HepG2 (cell line): ENCODE data around the gene HOXD4. TPM values are rescaled to one million over a fixed set of nuclear protein-coding genes. Genes with fewer than 3 reads are reported as not detected.
A peak's percentile ranks its signal among the peaks of the same experiment; 100 is the strongest.

Experiments used
- ATAC-seq: fragments of 200-7000 bp; cut with Tn5 transposase; 3 replicates; pipeline ENCODE4 v1.9.1; 2020; ENCODE audit warnings: mild to moderate bottlenecking, moderate library complexity
- BruUV-seq: library from RNA; stranded (reverse); fragments of 400-500 nt; replicated peaks from 2 replicates; lab custom pipeline; 2021; lab: Mats Ljungman, UMichigan
- CTCF ChIA-PET: fragments of 300-600 bp; formaldehyde crosslinking; extraction: SDS; loops from one replicate; lab custom pipeline; 2021; ENCODE audit warnings: low total read pairs, inconsistent platforms, low intra/inter-chr PET ratio; lab: Yijun Ruan, JAX
- POLR2A ChIA-PET: fragments of 350-600 bp; sonication (Branson Sonifier 250); formaldehyde crosslinking; loops from one replicate; lab custom pipeline; 2020; ENCODE audit warnings: antibody characterized with exemption, inconsistent platforms; lab: Yijun Ruan, JAX
- DNase-seq: peaks from one replicate; pipeline ENCODE4 v3.0.0-alpha.2; 2015; ENCODE audit warnings: low spot score
- FAIRE-seq: peaks from 3 replicates; lab custom pipeline; 2011; peaks lifted over from hg19 to GRCh38; lab: Jason Lieb, UNC
- H2AFZ ChIP-seq: one replicate; pipeline ENCODE4 v1.6.1; 2011; ENCODE audit warnings: low read length, inconsistent platforms
- H3K27ac ChIP-seq: fragments of 300-600 bp; 3 replicates; pipeline ENCODE4 v1.8.0; 2011; ENCODE audit warnings: mixed run types, mild to moderate bottlenecking, mixed read lengths, low read length, inconsistent platforms; ENCODE audit not compliant: insufficient read depth; ENCODE audit errors: extremely low read length
- H3K27me3 ChIP-seq, 2 experiments: fragments of 200-600 bp in 1 of 2; 2 replicates in 1 of 2; 3 replicates in 1 of 2; pipeline versions ENCODE4 v1.6.0 to v1.8.0; 2011; ENCODE audit warnings: low read length in 2 of 2, mild to moderate bottlenecking in 2 of 2, moderate library complexity in 2 of 2, inconsistent platforms in 1 of 2; ENCODE audit not compliant: insufficient read depth in 2 of 2, control insufficient read depth in 1 of 2
- H3K36me3 ChIP-seq, 2 experiments: fragments of 200-600 bp in 1 of 2; replicated peaks in 1 of 2; 2 replicates in 1 of 2; 3 replicates in 1 of 2; pipeline versions ENCODE4 v1.5.1 to v1.8.0; 2011; ENCODE audit warnings: low read length in 2 of 2, inconsistent platforms in 1 of 2; ENCODE audit not compliant: insufficient read depth in 2 of 2, control insufficient read depth in 1 of 2
- H3K4me1 ChIP-seq: 2 replicates; pipeline ENCODE4 v1.5.1; 2012; ENCODE audit warnings: low read length, inconsistent platforms; ENCODE audit not compliant: insufficient read depth
- H3K4me2 ChIP-seq: 2 replicates; pipeline ENCODE4 v1.6.0; 2011; ENCODE audit warnings: low read depth, low read length, inconsistent platforms
- H3K4me3 ChIP-seq, 3 experiments: fragments of 200-600 bp in 1 of 3; sonication (generic), shearing (Covaris generic) in 1 of 3; replicated peaks in 1 of 3; 2 replicates each; pipeline ENCODE4 v1.5.1; 2011 to 2016; ENCODE audit warnings: low read length in 3 of 3, inconsistent platforms in 2 of 3, low read depth in 2 of 3, mild to moderate bottlenecking in 2 of 3, control low read depth in 1 of 3, mixed read lengths in 1 of 3; ENCODE audit not compliant: insufficient read depth in 1 of 3
- H3K79me2 ChIP-seq: one replicate; pipeline ENCODE4 v1.6.1; 2011; ENCODE audit warnings: low read length, inconsistent platforms; ENCODE audit not compliant: insufficient read depth
- H3K9ac ChIP-seq: 2 replicates; pipeline ENCODE4 v1.6.0; 2011; ENCODE audit warnings: mild to moderate bottlenecking, low read depth, low read length, inconsistent platforms; ENCODE audit not compliant: insufficient read depth
- H3K9me3 ChIP-seq: 2 replicates; pipeline ENCODE4 v1.5.1; 2012; ENCODE audit warnings: mild to moderate bottlenecking, low read length
- H4K20me1 ChIP-seq: 2 replicates; pipeline ENCODE4 v1.6.0; 2011; ENCODE audit warnings: inconsistent platforms, mild to moderate bottlenecking, low read length, moderate library complexity; ENCODE audit not compliant: insufficient read depth
- SRF ChIP-seq: IDR thresholded peaks from 2 replicates; pipeline ENCODE4 v1.6.1; 2011; ENCODE audit warnings: mild to moderate bottlenecking, low read depth, low read length, moderate library complexity
- ZNF460 ChIP-seq: sonication (generic); formaldehyde crosslinking; IDR thresholded peaks from 2 replicates; pipeline ENCODE4 v1.5.1; 2020; ENCODE audit warnings: missing genetic modification reagents, mild to moderate bottlenecking, borderline replicate concordance
- WGBS: methylation state at CpG from one replicate; pipeline ENCODE4 v1.1.6; 2017; ENCODE audit warnings: low lambda C conversion rate; 5-methylcytosine and 5-hydroxymethylcytosine counted together
- in situ Hi-C: cut with HindIII; loops from 2 replicates; pipeline ENCODE4 v1.10.0; 2017; ENCODE audit warnings: low pct_unique_long_range_greater_than_20kb; ENCODE audit not compliant: extremely low pct_ligation_motif_present
- intact Hi-C: fragments of 100-400 bp; cut with micrococcal nuclease; formaldehyde crosslinking; loops from one replicate; pipeline ENCODE4 v1.10.0; 2022; ENCODE audit not compliant: unreplicated experiment
- polyA plus RNA-seq, 8 experiments: library from polyadenylated mRNA; depleted of rRNA in 3 of 8; stranded (reverse) in 7 of 8; unstranded in 1 of 8; fragments of >200 nt; fragmentation: Illumina TruSeq in 4 of 8; extraction: Trizol in 4 of 8; gene quantifications; 2 replicates each; pipeline versions ENCODE4 v1.2.1 to v1.2.3, GENCODE V29; 2011 to 2016; ENCODE audit warnings: low read depth in 4 of 8, missing spikeins in 1 of 8, mixed read lengths in 1 of 8; ENCODE audit not compliant: insufficient read depth in 1 of 8
- total RNA-seq, 5 experiments: library from RNA; depleted of rRNA; stranded (reverse); fragments of >200 nt; fragmentation: Illumina TruSeq; extraction: Trizol; gene quantifications; 2 replicates each; pipeline ENCODE4 v1.2.3, GENCODE V29; 2016; ENCODE audit warnings: low read depth in 1 of 5
- TF ChIP-seq, protein P1 (sequence below): sonication (generic); formaldehyde crosslinking; IDR thresholded peaks from 2 replicates; pipeline ENCODE4 v1.5.1; 2020; ENCODE audit warnings: mild to moderate bottlenecking, missing genetic modification reagents, moderate library complexity

The HOXD4 gene
- total and polyA plus RNA-seq, 2 of the 13 experiments (the other 11 are each of a cell fraction or from before 2014, with no cell fraction given) = not detected

DNA sequence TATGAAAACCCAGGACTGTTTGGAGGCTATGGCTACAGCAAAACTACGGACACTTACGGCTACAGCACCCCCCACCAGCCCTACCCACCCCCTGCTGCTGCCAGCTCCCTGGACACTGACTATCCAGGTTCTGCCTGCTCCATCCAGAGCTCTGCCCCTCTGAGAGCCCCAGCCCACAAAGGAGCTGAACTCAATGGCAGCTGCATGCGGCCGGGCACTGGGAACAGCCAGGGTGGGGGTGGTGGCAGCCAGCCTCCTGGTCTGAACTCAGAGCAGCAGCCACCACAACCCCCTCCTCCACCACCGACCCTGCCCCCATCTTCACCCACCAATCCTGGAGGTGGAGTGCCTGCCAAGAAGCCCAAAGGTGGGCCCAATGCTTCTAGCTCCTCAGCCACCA, 17.8 kb downstream of the HOXD4 start (continued):
- TF ChIP-seq, protein P1, sequence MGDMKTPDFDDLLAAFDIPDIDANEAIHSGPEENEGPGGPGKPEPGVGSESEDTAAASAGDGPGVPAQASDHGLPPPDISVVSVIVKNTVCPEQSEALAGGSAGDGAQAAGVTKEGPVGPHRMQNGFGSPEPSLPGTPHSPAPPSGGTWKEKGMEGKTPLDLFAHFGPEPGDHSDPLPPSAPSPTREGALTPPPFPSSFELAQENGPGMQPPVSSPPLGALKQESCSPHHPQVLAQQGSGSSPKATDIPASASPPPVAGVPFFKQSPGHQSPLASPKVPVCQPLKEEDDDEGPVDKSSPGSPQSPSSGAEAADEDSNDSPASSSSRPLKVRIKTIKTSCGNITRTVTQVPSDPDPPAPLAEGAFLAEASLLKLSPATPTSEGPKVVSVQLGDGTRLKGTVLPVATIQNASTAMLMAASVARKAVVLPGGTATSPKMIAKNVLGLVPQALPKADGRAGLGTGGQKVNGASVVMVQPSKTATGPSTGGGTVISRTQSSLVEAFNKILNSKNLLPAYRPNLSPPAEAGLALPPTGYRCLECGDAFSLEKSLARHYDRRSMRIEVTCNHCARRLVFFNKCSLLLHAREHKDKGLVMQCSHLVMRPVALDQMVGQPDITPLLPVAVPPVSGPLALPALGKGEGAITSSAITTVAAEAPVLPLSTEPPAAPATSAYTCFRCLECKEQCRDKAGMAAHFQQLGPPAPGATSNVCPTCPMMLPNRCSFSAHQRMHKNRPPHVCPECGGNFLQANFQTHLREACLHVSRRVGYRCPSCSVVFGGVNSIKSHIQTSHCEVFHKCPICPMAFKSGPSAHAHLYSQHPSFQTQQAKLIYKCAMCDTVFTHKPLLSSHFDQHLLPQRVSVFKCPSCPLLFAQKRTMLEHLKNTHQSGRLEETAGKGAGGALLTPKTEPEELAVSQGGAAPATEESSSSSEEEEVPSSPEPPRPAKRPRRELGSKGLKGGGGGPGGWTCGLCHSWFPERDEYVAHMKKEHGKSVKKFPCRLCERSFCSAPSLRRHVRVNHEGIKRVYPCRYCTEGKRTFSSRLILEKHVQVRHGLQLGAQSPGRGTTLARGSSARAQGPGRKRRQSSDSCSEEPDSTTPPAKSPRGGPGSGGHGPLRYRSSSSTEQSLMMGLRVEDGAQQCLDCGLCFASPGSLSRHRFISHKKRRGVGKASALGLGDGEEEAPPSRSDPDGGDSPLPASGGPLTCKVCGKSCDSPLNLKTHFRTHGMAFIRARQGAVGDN (CRISPR knock-in tag) = peak; percentile 41

DNA sequence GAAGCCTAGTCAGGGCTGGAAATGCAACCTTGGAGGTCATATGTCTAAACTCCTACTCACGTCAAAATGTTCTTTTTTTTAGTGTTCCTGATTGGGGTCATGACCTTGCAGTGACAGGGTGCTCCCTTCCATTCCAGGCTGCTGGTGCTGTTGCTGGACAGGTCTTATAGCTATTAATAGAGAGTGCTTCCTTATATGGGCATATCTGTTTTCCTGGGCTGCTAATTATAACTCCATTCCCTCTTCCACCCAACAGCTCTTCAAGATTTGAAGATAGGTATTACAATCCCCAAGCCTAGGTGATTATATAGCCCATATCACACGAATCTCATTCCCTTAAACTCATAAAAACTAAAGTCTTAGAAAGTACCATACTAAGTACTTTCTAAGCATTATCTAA, 18.4 kb downstream of the HOXD4 start:
- intact Hi-C loops (no loop called here), in situ Hi-C loops (no loop called here)
- no peak overlapping the region for H3K9ac ChIP-seq
- H3K4me1 ChIP-seq = peaks cover 49% of the 10 kb centered on the region
- BruUV-seq = no TSS peak
- no peaks in the 10 kb centered on the region for H3K36me3 ChIP-seq
- no peak overlapping the region for H2AFZ ChIP-seq
- ATAC-seq (no peak), DNase-seq (no peak), FAIRE-seq (no peak)
- H3K27me3 ChIP-seq = peaks cover 6 to 49% of the 10 kb centered on the region in 2 experiments; a peak in 4 of 5 replicates
- TF ChIP-seq ZNF460 (CRISPR knock-in tag) = no peak
- TF ChIP-seq SRF = peak; percentile 80
- no peak overlapping the region for H3K27ac ChIP-seq
- H3K79me2 ChIP-seq = no peaks in the 10 kb centered on the region
- CTCF ChIA-PET = no interaction called here
- H3K4me2 ChIP-seq = no peak overlapping the region
- POLR2A ChIA-PET = no interaction called here
- 8% methylated on average over 2 of the region's 2 CpGs for WGBS
- no peaks in the 10 kb centered on the region for H3K9me3 ChIP-seq
- no peak overlapping the region for H3K4me3 ChIP-seq
- H4K20me1 ChIP-seq = no peaks in the 10 kb centered on the region
